ENCODE measurements around the gene THRB. TPM values are rescaled to one million over a fixed set of nuclear protein-coding genes. Genes with fewer than 3 reads are reported as not detected.
A peak's percentile ranks its signal among the peaks of the same experiment; 100 is the strongest.

THRB gene
- total and polyA plus RNA-seq, 9 of the 15 experiments (the other 6 are each of a cell fraction or from before 2014, with no cell fraction given): 1.7 to 14.9 (median 6.9) TPM

DNA sequence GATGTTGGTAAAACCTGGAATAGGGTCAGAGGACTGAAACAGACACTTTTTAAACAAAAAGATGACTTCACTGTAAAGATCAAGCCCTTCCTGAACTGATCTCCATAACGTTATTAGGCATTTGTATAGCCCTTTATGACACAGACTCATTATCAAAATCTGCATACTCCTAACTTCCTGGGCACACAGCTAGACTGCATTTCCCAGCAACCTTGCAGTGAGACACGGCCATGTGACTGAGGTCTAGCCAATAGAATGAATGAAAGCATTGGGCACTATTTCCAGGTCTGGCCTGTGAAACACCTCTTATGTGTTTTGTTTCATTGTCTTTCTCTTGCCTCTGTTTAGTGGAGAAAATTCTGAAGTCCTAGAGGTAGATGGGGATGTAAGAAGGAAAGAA, 279.1 kb downstream of the THRB start:
- ATAC-seq (peak; percentile 80), DNase-seq (ENCODE audit: extremely low read depth in 1 of 4, low spot score in 3 of 4) (no peak), FAIRE-seq (peak; percentile 73)
- no peak overlapping the region for H3K4me2 ChIP-seq (ENCODE audit: insufficient read depth, low read length)
- ChIA-PET POLR2A (no interaction called here), CTCF (ENCODE audit: low intra/inter-chr PET ratio) (no interaction called here)
- H3K79me2 ChIP-seq (ENCODE audit: control insufficient read depth, insufficient read depth, low read length): no peaks in the 10 kb centered on the region
- H3K9me3 ChIP-seq (replicated peaks; ENCODE audit: control insufficient read depth, insufficient read depth, low read depth, low read length): no peaks in the 10 kb centered on the region
- BruUV-seq (replicated peaks): no TSS peak
- intact Hi-C loops (cut with micrococcal nuclease): no loop called here
- H3K27ac ChIP-seq (ENCODE audit: extremely low read depth, low read depth, low read length): no peak overlapping the region
- H3K9me1 ChIP-seq (ENCODE audit: control insufficient read depth, insufficient read depth, low read length): no peaks in the 10 kb centered on the region
- H4K20me1 ChIP-seq (replicated peaks; ENCODE audit: control insufficient read depth, insufficient read depth, low read length): no peaks in the 10 kb centered on the region
- H3K9ac ChIP-seq (ENCODE audit: insufficient read depth in 1 of 2, low read depth in 2 of 2, low read length in 2 of 2): no peak overlapping the region
- 17% methylated on average over 2 of the region's 2 CpGs for WGBS (ENCODE audit: insufficient coverage, low coverage, missing lambda C conversion rate)
- H2AFZ ChIP-seq (ENCODE audit: low read depth, low read length): no peak overlapping the region
- no peaks in the 10 kb centered on the region for H3K4me1 ChIP-seq (replicated peaks in 1 of 2; ENCODE audit: control insufficient read depth in 2 of 2, insufficient read depth in 2 of 2, low read length in 2 of 2)
- no peaks in the 10 kb centered on the region for H3K36me3 ChIP-seq (ENCODE audit: control insufficient read depth, insufficient read depth, low read length)
- H3K27me3 ChIP-seq (ENCODE audit: control insufficient read depth in 2 of 2, insufficient read depth in 2 of 2, low read length in 2 of 2): no peaks in the 10 kb centered on the region
- in situ Hi-C loops (cut with MboI): no loop called here
- H3K4me3 ChIP-seq: no peak overlapping the region
- TF ChIP-seq RAD51 (IDR thresholded peaks at IDR 0.05; ENCODE audit: borderline replicate concordance, low read depth) (peak; percentile 51; the same call in 1 of the 2 replicates), USF1 (CRISPR knock-in tag; IDR thresholded peaks at IDR 0.05) (peak; percentile 66), TSC22D4 (tag; IDR thresholded peaks at IDR 0.05) (no peak), HCFC1 (IDR thresholded peaks at IDR 0.05; ENCODE audit: low read depth, low read length) (peak; percentile 60; the same call in 1 of the 2 replicates), USF2 (CRISPR knock-in tag; IDR thresholded peaks at IDR 0.05) (peak; percentile 63), TRIM24 (IDR thresholded peaks at IDR 0.05) (no peak)

Measured in K562 (cell line).